Breast epithelium (tissue), 3 donors: ENCODE results near the gene UNC5B.

Source experiments
- POLR2A ChIP-seq: fragments of 450-650 bp; IDR thresholded peaks from one replicate; pipeline ENCODE4 v1.6.1; 2016; ENCODE audit warnings: antibody characterized with exemption, mild to moderate bottlenecking, moderate library complexity
- POLR2AphosphoS5 ChIP-seq, 3 donors: sonication (generic); formaldehyde crosslinking; IDR thresholded peaks; one replicate each; pipeline ENCODE4 v1.6.1; 2017; ENCODE audit warnings: antibody characterized with exemption in 3 of 3
- TF ChIP-seq, protein P1 (sequence below), 3 donors: fragments of 450-650 bp; IDR thresholded peaks; one replicate each; pipeline ENCODE4 v1.5.1; 2016 to 2017; ENCODE audit warnings: antibody characterized with exemption in 3 of 3, mild to moderate bottlenecking in 3 of 3, moderate library complexity in 3 of 3

DNA sequence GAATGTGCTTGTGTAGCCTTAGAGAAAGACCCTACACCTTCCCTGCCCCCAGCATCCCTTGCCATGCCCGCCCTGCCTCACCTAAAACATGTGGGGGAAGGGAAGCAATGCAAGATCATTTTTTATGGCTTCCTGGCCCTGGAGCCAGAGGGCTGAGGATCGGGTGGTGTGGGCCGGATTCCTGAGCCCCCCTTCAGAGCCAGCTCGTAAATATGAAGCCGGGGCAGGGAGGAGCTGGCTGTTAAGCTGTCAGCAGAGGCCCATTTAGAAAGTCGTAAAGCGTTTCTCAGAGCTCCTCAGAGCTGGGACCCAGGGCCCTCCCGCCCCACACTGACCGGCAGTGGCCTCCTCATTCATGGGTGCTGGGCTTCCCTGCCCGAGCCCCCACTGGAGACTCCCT lies 23.9 kb downstream of the UNC5B start:
- TF ChIP-seq, protein P1, sequence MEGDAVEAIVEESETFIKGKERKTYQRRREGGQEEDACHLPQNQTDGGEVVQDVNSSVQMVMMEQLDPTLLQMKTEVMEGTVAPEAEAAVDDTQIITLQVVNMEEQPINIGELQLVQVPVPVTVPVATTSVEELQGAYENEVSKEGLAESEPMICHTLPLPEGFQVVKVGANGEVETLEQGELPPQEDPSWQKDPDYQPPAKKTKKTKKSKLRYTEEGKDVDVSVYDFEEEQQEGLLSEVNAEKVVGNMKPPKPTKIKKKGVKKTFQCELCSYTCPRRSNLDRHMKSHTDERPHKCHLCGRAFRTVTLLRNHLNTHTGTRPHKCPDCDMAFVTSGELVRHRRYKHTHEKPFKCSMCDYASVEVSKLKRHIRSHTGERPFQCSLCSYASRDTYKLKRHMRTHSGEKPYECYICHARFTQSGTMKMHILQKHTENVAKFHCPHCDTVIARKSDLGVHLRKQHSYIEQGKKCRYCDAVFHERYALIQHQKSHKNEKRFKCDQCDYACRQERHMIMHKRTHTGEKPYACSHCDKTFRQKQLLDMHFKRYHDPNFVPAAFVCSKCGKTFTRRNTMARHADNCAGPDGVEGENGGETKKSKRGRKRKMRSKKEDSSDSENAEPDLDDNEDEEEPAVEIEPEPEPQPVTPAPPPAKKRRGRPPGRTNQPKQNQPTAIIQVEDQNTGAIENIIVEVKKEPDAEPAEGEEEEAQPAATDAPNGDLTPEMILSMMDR (IDR thresholded peaks at IDR 0.05) = no peak
- no peak for TF ChIP-seq POLR2A
- no peak for TF ChIP-seq POLR2AphosphoS5 (IDR thresholded peaks at IDR 0.05)
